ENCODE data around the gene TBCCD1. TPM values are rescaled to one million over a fixed set of nuclear protein-coding genes. Genes with fewer than 3 reads are reported as not detected.

TBCCD1 gene
- total RNA-seq, 1 experiment from 2014 or later: 7.4 TPM

DNA sequence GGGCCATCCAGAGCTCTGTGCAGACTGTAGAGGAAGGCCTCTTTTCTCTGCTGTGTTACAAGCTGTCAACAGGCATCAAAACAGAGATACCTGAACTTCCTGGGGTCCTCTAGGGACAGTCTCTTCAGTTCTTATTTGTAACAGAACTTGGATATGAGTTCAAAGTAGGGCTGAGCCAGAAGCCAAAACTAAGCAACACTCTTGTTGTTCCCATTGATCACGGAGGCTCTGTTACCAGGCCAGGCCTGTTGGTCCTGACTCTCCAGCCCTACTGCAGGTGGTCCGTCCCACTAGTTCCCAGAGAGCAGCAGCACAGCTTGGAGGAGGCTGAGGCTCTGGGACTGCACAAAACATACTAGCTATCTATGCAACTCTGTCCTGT, 32.6 kb upstream of the TBCCD1 start:
- no CpG with 5 or more reads among the region's 2 CpGs for WGBS (ENCODE audit: extremely low coverage, insufficient read length, low lambda C conversion rate)
- no peaks in the 10 kb centered on the region for H3K9me3 ChIP-seq (ENCODE audit: control insufficient read depth, low read depth, low read length)
- no peak overlapping the region for H3K9ac ChIP-seq (ENCODE audit: extremely low read depth, insufficient read length, low read length)
- H3K4ac ChIP-seq (ENCODE audit: low read depth, low read length): no peak overlapping the region
- no peak overlapping the region for H2AFZ ChIP-seq (ENCODE audit: low read length)
- H2BK20ac ChIP-seq (ENCODE audit: low read depth, low read length, poor library complexity, severe bottlenecking): no peak overlapping the region
- no peak overlapping the region for H3K14ac ChIP-seq (ENCODE audit: insufficient read depth, low read length)
- H4K8ac ChIP-seq (replicated peaks; ENCODE audit: insufficient read length, low read depth, low read length): no peak overlapping the region
- TF ChIP-seq, protein P1, sequence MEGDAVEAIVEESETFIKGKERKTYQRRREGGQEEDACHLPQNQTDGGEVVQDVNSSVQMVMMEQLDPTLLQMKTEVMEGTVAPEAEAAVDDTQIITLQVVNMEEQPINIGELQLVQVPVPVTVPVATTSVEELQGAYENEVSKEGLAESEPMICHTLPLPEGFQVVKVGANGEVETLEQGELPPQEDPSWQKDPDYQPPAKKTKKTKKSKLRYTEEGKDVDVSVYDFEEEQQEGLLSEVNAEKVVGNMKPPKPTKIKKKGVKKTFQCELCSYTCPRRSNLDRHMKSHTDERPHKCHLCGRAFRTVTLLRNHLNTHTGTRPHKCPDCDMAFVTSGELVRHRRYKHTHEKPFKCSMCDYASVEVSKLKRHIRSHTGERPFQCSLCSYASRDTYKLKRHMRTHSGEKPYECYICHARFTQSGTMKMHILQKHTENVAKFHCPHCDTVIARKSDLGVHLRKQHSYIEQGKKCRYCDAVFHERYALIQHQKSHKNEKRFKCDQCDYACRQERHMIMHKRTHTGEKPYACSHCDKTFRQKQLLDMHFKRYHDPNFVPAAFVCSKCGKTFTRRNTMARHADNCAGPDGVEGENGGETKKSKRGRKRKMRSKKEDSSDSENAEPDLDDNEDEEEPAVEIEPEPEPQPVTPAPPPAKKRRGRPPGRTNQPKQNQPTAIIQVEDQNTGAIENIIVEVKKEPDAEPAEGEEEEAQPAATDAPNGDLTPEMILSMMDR (conservative IDR thresholded peaks at IDR 0.05): no peak
- no peaks in the 10 kb centered on the region for H4K20me1 ChIP-seq (ENCODE audit: control insufficient read depth, insufficient read depth, insufficient read length)
- H3K27me3 ChIP-seq (ENCODE audit: insufficient read depth, low read length): no peaks in the 10 kb centered on the region
- no peak overlapping the region for H3K27ac ChIP-seq (ENCODE audit: insufficient read length, low read depth, low read length)
- no peak overlapping the region for H3K56ac ChIP-seq (ENCODE audit: insufficient read length, low read depth, low read length)
- no peak overlapping the region for H3T11ph ChIP-seq (ENCODE audit: low read length)
- H3K79me2 ChIP-seq (ENCODE audit: insufficient read depth, low read length): no peaks in the 10 kb centered on the region
- H2BK12ac ChIP-seq (ENCODE audit: insufficient read length, low read depth, low read length): no peak overlapping the region
- no peaks in the 10 kb centered on the region for H3K4me1 ChIP-seq (ENCODE audit: insufficient read depth, low read length)
- no peaks in the 10 kb centered on the region for H3K23me2 ChIP-seq (ENCODE audit: insufficient read length, low read depth, low read length, poor library complexity, severe bottlenecking)
- no peak overlapping the region for H3K18ac ChIP-seq (ENCODE audit: insufficient read length, low read depth, low read length)
- no peak overlapping the region for H3K4me2 ChIP-seq (ENCODE audit: insufficient read depth, insufficient read length, low read length)
- no peak for DNase-seq
- H2BK5ac ChIP-seq (ENCODE audit: insufficient read length, low read length): no peak overlapping the region
- no peak overlapping the region for H2BK15ac ChIP-seq (ENCODE audit: low read depth, low read length)
- no peak overlapping the region for H3K23ac ChIP-seq (ENCODE audit: insufficient read length, low read depth, low read length)
- no peak overlapping the region for H4K91ac ChIP-seq (ENCODE audit: insufficient read length, low read depth, low read length)
- no peak overlapping the region for H4K5ac ChIP-seq (ENCODE audit: insufficient read length, low read depth, low read length)
- peak overlapping the region; percentile 16 for H2BK120ac ChIP-seq (ENCODE audit: low read depth, low read length, poor library complexity, severe bottlenecking)
- H3K79me1 ChIP-seq (ENCODE audit: insufficient read depth, low read depth, low read length, poor library complexity, severe bottlenecking): no peaks in the 10 kb centered on the region
- H2AK5ac ChIP-seq (ENCODE audit: insufficient read length, low read length): no peak overlapping the region
- Mint-ChIP-seq H3K4me1 (peaks cover 6% of the 10 kb centered on the region in 2 experiments), H3K27ac (no peak overlapping the region), H3K9me3 (peaks cover 0 to 3% of the 10 kb centered on the region in 2 experiments; a peak in 1 of 5 replicates), H3K36me3 (ENCODE audit: insufficient read depth in 1 of 3, low read depth in 3 of 3) (no peaks in the 10 kb centered on the region), H3K27me3 (ENCODE audit: low read depth) (peaks cover 4% of the 10 kb centered on the region; the same call in 1 of the 2 replicates), H3K4me3 (no peak overlapping the region)

All from H9 (cell line).